Measurements from ENCODE around the gene ACAD9.

Gene ACAD9

DNA sequence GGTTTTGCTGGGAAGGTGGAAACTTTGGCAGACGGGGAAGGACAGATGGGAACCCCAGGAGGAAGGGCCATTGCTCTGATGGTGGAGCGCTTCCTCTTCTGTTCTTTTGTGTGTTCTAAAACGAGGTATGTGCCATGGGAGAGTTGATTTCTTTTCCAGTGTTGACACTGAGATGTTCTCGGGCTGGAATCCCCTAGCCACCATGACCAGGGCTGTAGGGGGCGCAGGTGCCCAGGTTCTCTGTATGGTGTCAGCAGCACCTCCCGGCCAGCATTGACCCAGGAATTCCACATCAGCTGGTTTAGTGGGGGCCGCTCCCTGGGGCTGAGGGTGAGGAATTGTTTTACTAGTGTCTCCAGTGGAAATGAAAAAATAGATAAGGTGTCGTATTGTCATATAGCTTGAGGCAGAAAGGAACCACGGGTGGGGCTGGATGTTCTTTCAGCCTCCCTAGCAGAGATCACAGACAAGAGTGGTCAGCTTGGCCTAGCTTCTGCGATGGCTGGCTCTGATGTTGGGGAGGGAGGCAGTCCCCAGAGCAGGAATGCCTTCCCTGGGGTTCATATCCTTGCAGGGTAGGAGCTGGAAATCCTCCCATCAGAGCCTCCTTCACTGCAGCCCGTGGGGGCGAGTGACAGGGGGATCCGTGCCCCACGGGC is 34.2 kb upstream of the ACAD9 start:
- H3K4me3 ChIP-seq (replicated peaks; ENCODE audit: low read depth, low read length): peak overlapping the region; percentile 18; the same call in 1 of the 2 replicates
- TF ChIP-seq, protein P1, sequence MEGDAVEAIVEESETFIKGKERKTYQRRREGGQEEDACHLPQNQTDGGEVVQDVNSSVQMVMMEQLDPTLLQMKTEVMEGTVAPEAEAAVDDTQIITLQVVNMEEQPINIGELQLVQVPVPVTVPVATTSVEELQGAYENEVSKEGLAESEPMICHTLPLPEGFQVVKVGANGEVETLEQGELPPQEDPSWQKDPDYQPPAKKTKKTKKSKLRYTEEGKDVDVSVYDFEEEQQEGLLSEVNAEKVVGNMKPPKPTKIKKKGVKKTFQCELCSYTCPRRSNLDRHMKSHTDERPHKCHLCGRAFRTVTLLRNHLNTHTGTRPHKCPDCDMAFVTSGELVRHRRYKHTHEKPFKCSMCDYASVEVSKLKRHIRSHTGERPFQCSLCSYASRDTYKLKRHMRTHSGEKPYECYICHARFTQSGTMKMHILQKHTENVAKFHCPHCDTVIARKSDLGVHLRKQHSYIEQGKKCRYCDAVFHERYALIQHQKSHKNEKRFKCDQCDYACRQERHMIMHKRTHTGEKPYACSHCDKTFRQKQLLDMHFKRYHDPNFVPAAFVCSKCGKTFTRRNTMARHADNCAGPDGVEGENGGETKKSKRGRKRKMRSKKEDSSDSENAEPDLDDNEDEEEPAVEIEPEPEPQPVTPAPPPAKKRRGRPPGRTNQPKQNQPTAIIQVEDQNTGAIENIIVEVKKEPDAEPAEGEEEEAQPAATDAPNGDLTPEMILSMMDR (IDR thresholded peaks at IDR 0.05; ENCODE audit: low read depth, low read length, missing control alignments): peak; percentile 20
- no peak for DNase-seq (ENCODE audit: extremely low read depth, low read depth)

DNA sequence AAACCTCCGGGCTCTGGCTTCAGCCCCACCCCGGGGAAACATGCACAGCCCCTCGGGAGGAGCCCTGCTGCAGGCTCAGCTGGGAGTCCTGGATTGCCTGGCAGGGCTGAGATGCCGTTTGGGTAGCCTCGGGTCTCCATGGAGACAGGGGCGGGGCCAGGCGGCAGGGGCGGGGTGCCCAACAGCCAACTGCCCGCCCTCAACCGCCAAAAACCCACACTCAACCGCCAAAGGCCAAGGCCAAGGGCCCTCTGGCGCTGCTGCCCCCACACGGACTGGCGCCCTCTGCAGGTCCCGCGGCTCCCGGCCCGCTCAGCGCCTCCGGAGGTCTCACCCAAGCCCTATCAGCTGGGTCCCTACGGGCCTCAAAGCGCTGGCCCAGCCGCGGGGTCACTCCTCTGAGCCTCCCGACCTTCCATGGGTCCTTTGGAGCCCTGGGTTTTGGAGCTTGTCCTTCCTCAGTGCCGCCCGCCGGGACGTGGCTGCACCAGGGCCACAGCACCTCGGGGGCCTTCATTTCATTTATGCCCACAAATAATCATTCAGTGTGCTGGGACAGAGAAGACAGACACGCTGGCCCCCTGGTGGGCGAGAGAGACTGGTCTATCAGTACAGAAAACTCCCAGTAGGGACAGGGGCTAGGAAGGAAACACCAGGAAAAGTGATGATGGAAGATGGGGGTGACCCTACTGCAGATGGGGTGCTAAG is 33.5 kb upstream of the ACAD9 start:
- peak overlapping the region; percentile 18 for H3K4me3 ChIP-seq (replicated peaks; ENCODE audit: low read depth, low read length)
- peak; percentile 25 for DNase-seq (ENCODE audit: extremely low read depth, low read depth)
- TF ChIP-seq, protein P1 (IDR thresholded peaks at IDR 0.05; ENCODE audit: low read depth, low read length, missing control alignments): peak; percentile 59

DNA sequence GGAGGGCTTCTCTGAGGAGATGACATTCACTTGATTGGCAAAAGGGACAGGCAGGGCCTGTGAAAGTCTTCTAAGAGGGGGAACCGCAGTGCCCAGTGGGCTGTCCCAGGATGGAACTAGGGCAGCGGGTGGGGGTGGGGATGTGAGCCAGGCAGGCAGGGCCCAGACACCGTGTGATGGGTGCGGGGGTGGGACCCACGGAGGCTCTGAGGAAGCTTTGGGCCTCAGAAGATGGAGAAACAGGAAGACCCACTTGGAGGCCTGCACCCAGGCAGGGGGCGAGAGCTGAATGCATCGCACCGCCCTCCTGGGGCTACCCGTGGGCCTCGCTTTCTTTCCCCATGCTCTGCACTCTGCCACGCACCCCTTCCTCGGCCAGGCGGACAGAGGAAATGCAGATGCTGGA is 32.9 kb upstream of the ACAD9 start:
- no peak for DNase-seq (ENCODE audit: extremely low read depth, low read depth)
- TF ChIP-seq, protein P1 (IDR thresholded peaks at IDR 0.05; ENCODE audit: low read depth, low read length, missing control alignments): no peak
- no peak overlapping the region for H3K4me3 ChIP-seq (replicated peaks; ENCODE audit: low read depth, low read length)

GRCh38 chr3:128847666-128848370 is 31.6 kb upstream of the ACAD9 start:
- no peak overlapping the region for H3K4me3 ChIP-seq (replicated peaks; ENCODE audit: low read depth, low read length)
- no peak for DNase-seq (ENCODE audit: extremely low read depth, low read depth)
- TF ChIP-seq, protein P1 (IDR thresholded peaks at IDR 0.05; ENCODE audit: low read depth, low read length, missing control alignments): no peak

DNA sequence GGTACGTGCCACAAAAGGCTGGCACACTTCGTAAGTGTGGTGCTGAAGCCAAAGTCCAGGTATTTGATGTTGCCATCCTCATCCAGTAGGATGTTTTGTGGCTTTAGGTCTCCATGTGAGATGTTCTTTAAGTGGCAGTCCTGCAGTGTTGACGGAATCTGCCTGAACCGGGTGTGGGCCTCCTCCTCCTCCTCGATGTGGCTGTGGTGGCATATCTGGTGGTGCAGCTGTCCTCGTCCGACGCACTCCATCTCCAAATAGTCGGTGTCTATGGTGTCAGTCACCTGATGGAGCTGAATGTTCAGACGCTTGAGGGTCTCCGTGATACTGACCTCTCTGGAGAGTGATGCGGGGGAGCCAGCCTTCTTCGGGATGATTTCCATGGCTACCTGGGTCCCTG is 30.5 kb upstream of the ACAD9 start:
- no peak overlapping the region for H3K4me3 ChIP-seq (replicated peaks; ENCODE audit: low read depth, low read length)
- TF ChIP-seq, protein P1 (IDR thresholded peaks at IDR 0.05; ENCODE audit: low read depth, low read length, missing control alignments): no peak
- DNase-seq (ENCODE audit: extremely low read depth, low read depth): no peak

- peak; percentile 50 for DNase-seq (ENCODE audit: extremely low read depth, low read depth)
- TF ChIP-seq, protein P1 (IDR thresholded peaks at IDR 0.05; ENCODE audit: low read depth, low read length, missing control alignments): peak; percentile 34
- no peak overlapping the region for H3K4me3 ChIP-seq (replicated peaks; ENCODE audit: low read depth, low read length)
These were observed 29.4 kb upstream of the ACAD9 start for GRCh38 chr3:128849911-128850455.
